NB4 (cell line): ENCODE results near the gene FCRL4.
A peak's percentile ranks its signal among the peaks of the same experiment; 100 is the strongest.

Experiments
- DNase-seq: peaks from one replicate; pipeline ENCODE4 v3.0.0; 2010; ENCODE audit warnings: low read depth
- H3K4me3 ChIP-seq: one replicate; pipeline ENCODE4 v1.5.1; 2011; ENCODE audit warnings: mild to moderate bottlenecking, low read depth, low read length, moderate library complexity
- CTCF ChIP-seq: IDR thresholded peaks from one replicate; pipeline ENCODE4 v1.5.1; 2012; ENCODE audit warnings: low read depth, low read length
- MYC ChIP-seq: IDR thresholded peaks from 2 replicates; pipeline ENCODE4 v1.6.1; 2011; ENCODE audit warnings: low read depth, low read length
- POLR2A ChIP-seq: IDR thresholded peaks from 2 replicates; pipeline ENCODE4 v1.6.1; 2011; ENCODE audit warnings: mild to moderate bottlenecking; ENCODE audit not compliant: insufficient read length; ENCODE audit errors: extremely low read depth
- TF ChIP-seq, protein P1 (sequence below): IDR thresholded peaks from 2 replicates; pipeline ENCODE4 v1.6.1; 2011; ENCODE audit warnings: low read depth, low read length

Gene FCRL4

GRCh38 chr1:157626099-157626498, 28.2 kb upstream of the FCRL4 start:
- peak; percentile 43 for DNase-seq
- TF ChIP-seq POLR2A (no peak), MYC (no peak), CTCF (peak; percentile 60)
- TF ChIP-seq, protein P1, sequence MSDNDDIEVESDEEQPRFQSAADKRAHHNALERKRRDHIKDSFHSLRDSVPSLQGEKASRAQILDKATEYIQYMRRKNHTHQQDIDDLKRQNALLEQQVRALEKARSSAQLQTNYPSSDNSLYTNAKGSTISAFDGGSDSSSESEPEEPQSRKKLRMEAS: no peak
- no peak overlapping the region for H3K4me3 ChIP-seq

GRCh38 chr1:157624471-157624870, 26.6 kb upstream of the FCRL4 start:
- no peak for TF ChIP-seq POLR2A
- TF ChIP-seq CTCF: no peak
- no peak for TF ChIP-seq MYC
- TF ChIP-seq, protein P1: no peak
- no peak overlapping the region for H3K4me3 ChIP-seq

GRCh38 chr1:157622471-157622870, 24.6 kb upstream of the FCRL4 start:
- no peak for TF ChIP-seq CTCF
- TF ChIP-seq, protein P1: no peak
- no peak for TF ChIP-seq MYC
- TF ChIP-seq POLR2A: no peak
- DNase-seq: no peak
- no peak overlapping the region for H3K4me3 ChIP-seq

More at GRCh38 chr1:157624471-157624870, 26.6 kb upstream of the FCRL4 start:
- peak; percentile 41 for DNase-seq

DNA sequence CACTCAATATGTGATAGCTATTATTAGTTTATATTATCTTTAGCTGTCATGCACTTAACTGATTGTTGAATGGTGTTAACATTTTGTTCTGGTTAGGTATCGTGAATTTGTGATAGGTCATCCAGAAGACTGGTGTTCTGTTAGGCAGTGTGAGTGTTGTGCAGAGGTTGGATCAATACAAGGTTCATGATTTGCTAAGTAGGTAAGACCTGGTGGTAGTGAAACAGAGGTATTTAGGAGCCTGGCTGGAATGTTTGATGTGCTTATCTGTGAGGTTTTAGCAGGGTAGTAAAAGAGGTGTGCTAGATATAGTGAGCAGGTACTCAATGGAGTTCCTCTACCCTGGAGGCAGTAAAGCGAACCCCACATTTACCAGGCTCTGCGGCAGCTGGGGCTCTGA, 20.3 kb upstream of the FCRL4 start:
- TF ChIP-seq MYC (no peak), POLR2A (no peak), CTCF (no peak)
- TF ChIP-seq, protein P1: no peak
- H3K4me3 ChIP-seq: no peak overlapping the region
- DNase-seq: no peak

GRCh38 chr1:157600236-157600635, 2.4 kb upstream of the FCRL4 start:
- TF ChIP-seq POLR2A (no peak), MYC (no peak), CTCF (no peak)
- TF ChIP-seq, protein P1: no peak
- no peak overlapping the region for H3K4me3 ChIP-seq

GRCh38 chr1:157596384-157596783, 1.5 kb downstream of the FCRL4 start:
- DNase-seq: no peak
- TF ChIP-seq MYC (no peak), POLR2A (no peak), CTCF (no peak)
- TF ChIP-seq, protein P1: no peak
- no peak overlapping the region for H3K4me3 ChIP-seq

More at GRCh38 chr1:157600236-157600635, 2.4 kb upstream of the FCRL4 start:
- DNase-seq: no peak
